HepG2 (cell line): ENCODE data around the gene ADM5. TPM values are rescaled to one million over a fixed set of nuclear protein-coding genes. Genes with fewer than 3 reads are reported as not detected.
A peak's percentile ranks its signal among the peaks of the same experiment; 100 is the strongest.

Experiments used
- HDAC2 ChIP-seq: sonication (generic); formaldehyde crosslinking; IDR thresholded peaks from 2 replicates; pipeline ENCODE4 v1.4.0; 2020; ENCODE audit warnings: missing genetic modification reagents
- NFATC3 ChIP-seq: sonication (generic); formaldehyde crosslinking; IDR thresholded peaks from 2 replicates; pipeline ENCODE4 v1.5.1; 2020; ENCODE audit warnings: mild to moderate bottlenecking, missing genetic modification reagents
- NFKB2 ChIP-seq: sonication (generic); formaldehyde crosslinking; IDR thresholded peaks from 2 replicates; pipeline ENCODE4 v1.4.0; 2020; ENCODE audit warnings: missing genetic modification reagents, borderline replicate concordance
- REPIN1 ChIP-seq: sonication (generic); formaldehyde crosslinking; IDR thresholded peaks from 2 replicates; pipeline ENCODE4 v1.8.0; 2022; ENCODE audit warnings: missing genetic modification reagents, low read depth, mild to moderate bottlenecking, borderline replicate concordance
- SRSF1 ChIP-seq: fragments of 200-400 bp; formaldehyde crosslinking; optimal IDR thresholded peaks from 2 replicates; pipeline ENCODE3; 2017; ENCODE audit warnings: mild to moderate bottlenecking, low read depth, low read length, moderate library complexity
- STAT5B ChIP-seq: sonication (generic); formaldehyde crosslinking; IDR thresholded peaks from 2 replicates; pipeline ENCODE4 v1.4.0; 2020; ENCODE audit warnings: missing genetic modification reagents
- YEATS4 ChIP-seq: sonication (generic); formaldehyde crosslinking; IDR thresholded peaks from 2 replicates; pipeline ENCODE4 v1.4.0; 2020; ENCODE audit warnings: missing genetic modification reagents, borderline replicate concordance
- ZFP82 ChIP-seq: sonication (generic); formaldehyde crosslinking; IDR thresholded peaks from 2 replicates; pipeline ENCODE4 v1.5.1; 2020; ENCODE audit warnings: mild to moderate bottlenecking, missing genetic modification reagents, borderline replicate concordance
- ZNF230 ChIP-seq: sonication (generic); formaldehyde crosslinking; IDR thresholded peaks from 2 replicates; pipeline ENCODE4 v1.4.0; 2020; ENCODE audit warnings: mild to moderate bottlenecking, missing genetic modification reagents
- ZNF354B ChIP-seq: sonication (generic); formaldehyde crosslinking; IDR thresholded peaks from 2 replicates; pipeline ENCODE4 v1.8.0; 2022; ENCODE audit warnings: mild to moderate bottlenecking, missing genetic modification reagents
- ZNF607 ChIP-seq: sonication (generic); formaldehyde crosslinking; IDR thresholded peaks from 2 replicates; pipeline ENCODE4 v1.5.1; 2020; ENCODE audit warnings: missing genetic modification reagents, mild to moderate bottlenecking, borderline replicate concordance
- ZNF749 ChIP-seq: sonication (generic); formaldehyde crosslinking; IDR thresholded peaks from 2 replicates; pipeline ENCODE4 v1.8.0; 2022; ENCODE audit warnings: mild to moderate bottlenecking, missing genetic modification reagents, moderate library complexity, borderline replicate concordance
- ZNF777 ChIP-seq: sonication (generic); formaldehyde crosslinking; IDR thresholded peaks from 2 replicates; pipeline ENCODE4 v1.4.0; 2020; ENCODE audit warnings: missing genetic modification reagents
- ZSCAN29 ChIP-seq: sonication (generic); formaldehyde crosslinking; conservative IDR thresholded peaks from 2 replicates; pipeline ENCODE4 v1.4.0; 2020; ENCODE audit warnings: mild to moderate bottlenecking, missing genetic modification reagents
- polyA plus RNA-seq, 8 experiments: library from polyadenylated mRNA; depleted of rRNA in 3 of 8; stranded (reverse) in 7 of 8; unstranded in 1 of 8; fragments of >200 nt; fragmentation: Illumina TruSeq in 4 of 8; extraction: Trizol in 4 of 8; gene quantifications; 2 replicates each; pipeline versions ENCODE4 v1.2.1 to v1.2.3, GENCODE V29; 2011 to 2016; ENCODE audit warnings: low read depth in 4 of 8, missing spikeins in 1 of 8, mixed read lengths in 1 of 8; ENCODE audit not compliant: insufficient read depth in 1 of 8
- total RNA-seq, 5 experiments: library from RNA; depleted of rRNA; stranded (reverse); fragments of >200 nt; fragmentation: Illumina TruSeq; extraction: Trizol; gene quantifications; 2 replicates each; pipeline ENCODE4 v1.2.3, GENCODE V29; 2016; ENCODE audit warnings: low read depth in 1 of 5
- TF ChIP-seq, protein P1 (sequence below): sonication (generic); formaldehyde crosslinking; IDR thresholded peaks from 2 replicates; pipeline ENCODE4 v1.8.1; 2023; ENCODE audit warnings: mild to moderate bottlenecking, missing genetic modification reagents
- TF ChIP-seq, protein P2 (sequence below): sonication (generic); formaldehyde crosslinking; IDR thresholded peaks from 2 replicates; pipeline ENCODE4 v1.5.0; 2020; ENCODE audit warnings: missing genetic modification reagents
- TF ChIP-seq, protein P3 (sequence below): sonication (generic); formaldehyde crosslinking; IDR thresholded peaks from 2 replicates; pipeline ENCODE4 v1.4.0; 2020; ENCODE audit warnings: missing genetic modification reagents, borderline replicate concordance
- TF ChIP-seq, protein P4 (sequence below): sonication (generic); formaldehyde crosslinking; IDR thresholded peaks from 2 replicates; pipeline ENCODE4 v1.9.0; 2021; ENCODE audit warnings: missing genetic modification reagents, mild to moderate bottlenecking, borderline replicate concordance
- TF ChIP-seq, protein P5 (sequence below): IDR thresholded peaks from 2 replicates; pipeline ENCODE4 v1.6.1; 2018; ENCODE audit warnings: missing genetic modification reagents, mild to moderate bottlenecking, missing compliant biosample characterization

ADM5 gene
- total and polyA plus RNA-seq, 2 of the 13 experiments (the other 11 are each of a cell fraction or from before 2014, with no cell fraction given) = 2.7 to 4.1 TPM

DNA sequence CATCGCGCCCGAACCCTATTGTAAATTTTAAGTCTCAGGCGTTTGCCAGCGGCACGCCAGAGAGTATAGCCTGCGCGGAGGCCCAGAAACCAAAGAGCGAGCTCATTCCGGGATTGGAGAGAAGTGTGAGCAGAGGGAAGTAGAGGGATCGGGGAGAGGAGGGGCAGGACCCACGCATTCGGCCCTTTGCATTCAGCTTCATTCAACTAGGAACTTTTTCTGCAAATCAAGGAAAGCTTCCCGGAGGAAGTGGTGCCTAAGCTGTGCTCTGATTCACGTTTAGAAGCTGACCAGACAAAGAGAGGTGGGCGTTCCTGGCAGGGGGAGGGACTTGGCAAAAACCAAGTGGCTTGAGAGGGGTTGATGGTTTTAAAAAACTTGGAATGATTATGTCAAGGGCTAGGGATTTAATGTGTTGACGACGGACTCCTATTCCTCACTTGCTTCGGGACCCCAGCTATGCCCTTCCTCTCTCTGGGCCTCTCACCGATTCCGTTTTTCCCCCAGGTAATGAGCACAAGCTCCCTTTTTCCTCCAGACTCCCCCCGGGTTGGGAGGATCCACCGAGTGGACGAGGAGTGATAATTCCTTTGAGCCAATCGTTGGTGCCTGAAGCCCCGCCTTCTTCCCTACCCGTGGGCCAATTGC lies 13.1 kb upstream of the ADM5 start (continued):
- TF ChIP-seq, protein P1, sequence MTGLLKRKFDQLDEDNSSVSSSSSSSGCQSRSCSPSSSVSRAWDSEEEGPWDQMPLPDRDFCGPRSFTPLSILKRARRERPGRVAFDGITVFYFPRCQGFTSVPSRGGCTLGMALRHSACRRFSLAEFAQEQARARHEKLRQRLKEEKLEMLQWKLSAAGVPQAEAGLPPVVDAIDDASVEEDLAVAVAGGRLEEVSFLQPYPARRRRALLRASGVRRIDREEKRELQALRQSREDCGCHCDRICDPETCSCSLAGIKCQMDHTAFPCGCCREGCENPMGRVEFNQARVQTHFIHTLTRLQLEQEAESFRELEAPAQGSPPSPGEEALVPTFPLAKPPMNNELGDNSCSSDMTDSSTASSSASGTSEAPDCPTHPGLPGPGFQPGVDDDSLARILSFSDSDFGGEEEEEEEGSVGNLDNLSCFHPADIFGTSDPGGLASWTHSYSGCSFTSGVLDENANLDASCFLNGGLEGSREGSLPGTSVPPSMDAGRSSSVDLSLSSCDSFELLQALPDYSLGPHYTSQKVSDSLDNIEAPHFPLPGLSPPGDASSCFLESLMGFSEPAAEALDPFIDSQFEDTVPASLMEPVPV = 0 out of 2 replicates have a peak, but pooled peaks have one; percentile 24
- TF ChIP-seq ZSCAN29 (CRISPR knock-in tag) (no peak), ZNF354B (CRISPR knock-in tag) (0 out of 2 replicates have a peak, but pooled peaks have one; percentile 38), ZNF777 (no peak), NFATC3 (CRISPR knock-in tag) (peak; percentile 69; the same call in 1 of the 2 replicates), STAT5B (no peak), REPIN1 (0 out of 2 replicates have a peak, but pooled peaks have one; percentile 46), ZFP82 (CRISPR knock-in tag) (no peak), NFKB2 (no peak), YEATS4 (CRISPR knock-in tag) (no peak), ZNF607 (CRISPR knock-in tag) (no peak), SRSF1 (no peak), ZNF749 (no peak), HDAC2 (CRISPR knock-in tag) (0 out of 2 replicates have a peak, but pooled peaks have one; percentile 49), ZNF230 (peak; percentile 70; the same call in 1 of the 2 replicates)
- TF ChIP-seq, protein P2, sequence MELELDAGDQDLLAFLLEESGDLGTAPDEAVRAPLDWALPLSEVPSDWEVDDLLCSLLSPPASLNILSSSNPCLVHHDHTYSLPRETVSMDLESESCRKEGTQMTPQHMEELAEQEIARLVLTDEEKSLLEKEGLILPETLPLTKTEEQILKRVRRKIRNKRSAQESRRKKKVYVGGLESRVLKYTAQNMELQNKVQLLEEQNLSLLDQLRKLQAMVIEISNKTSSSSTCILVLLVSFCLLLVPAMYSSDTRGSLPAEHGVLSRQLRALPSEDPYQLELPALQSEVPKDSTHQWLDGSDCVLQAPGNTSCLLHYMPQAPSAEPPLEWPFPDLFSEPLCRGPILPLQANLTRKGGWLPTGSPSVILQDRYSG (CRISPR knock-in tag) = no peak
- TF ChIP-seq, protein P3, sequence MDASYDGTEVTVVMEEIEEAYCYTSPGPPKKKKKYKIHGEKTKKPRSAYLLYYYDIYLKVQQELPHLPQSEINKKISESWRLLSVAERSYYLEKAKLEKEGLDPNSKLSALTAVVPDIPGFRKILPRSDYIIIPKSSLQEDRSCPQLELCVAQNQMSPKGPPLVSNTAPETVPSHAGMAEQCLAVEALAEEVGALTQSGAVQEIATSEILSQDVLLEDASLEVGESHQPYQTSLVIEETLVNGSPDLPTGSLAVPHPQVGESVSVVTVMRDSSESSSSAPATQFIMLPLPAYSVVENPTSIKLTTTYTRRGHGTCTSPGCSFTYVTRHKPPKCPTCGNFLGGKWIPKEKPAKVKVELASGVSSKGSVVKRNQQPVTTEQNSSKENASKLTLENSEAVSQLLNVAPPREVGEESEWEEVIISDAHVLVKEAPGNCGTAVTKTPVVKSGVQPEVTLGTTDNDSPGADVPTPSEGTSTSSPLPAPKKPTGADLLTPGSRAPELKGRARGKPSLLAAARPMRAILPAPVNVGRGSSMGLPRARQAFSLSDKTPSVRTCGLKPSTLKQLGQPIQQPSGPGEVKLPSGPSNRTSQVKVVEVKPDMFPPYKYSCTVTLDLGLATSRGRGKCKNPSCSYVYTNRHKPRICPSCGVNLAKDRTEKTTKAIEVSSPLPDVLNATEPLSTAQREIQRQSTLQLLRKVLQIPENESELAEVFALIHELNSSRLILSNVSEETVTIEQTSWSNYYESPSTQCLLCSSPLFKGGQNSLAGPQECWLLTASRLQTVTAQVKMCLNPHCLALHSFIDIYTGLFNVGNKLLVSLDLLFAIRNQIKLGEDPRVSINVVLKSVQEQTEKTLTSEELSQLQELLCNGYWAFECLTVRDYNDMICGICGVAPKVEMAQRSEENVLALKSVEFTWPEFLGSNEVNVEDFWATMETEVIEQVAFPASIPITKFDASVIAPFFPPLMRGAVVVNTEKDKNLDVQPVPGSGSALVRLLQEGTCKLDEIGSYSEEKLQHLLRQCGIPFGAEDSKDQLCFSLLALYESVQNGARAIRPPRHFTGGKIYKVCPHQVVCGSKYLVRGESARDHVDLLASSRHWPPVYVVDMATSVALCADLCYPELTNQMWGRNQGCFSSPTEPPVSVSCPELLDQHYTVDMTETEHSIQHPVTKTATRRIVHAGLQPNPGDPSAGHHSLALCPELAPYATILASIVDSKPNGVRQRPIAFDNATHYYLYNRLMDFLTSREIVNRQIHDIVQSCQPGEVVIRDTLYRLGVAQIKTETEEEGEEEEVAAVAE (CRISPR knock-in tag) = peak; percentile 46; the same call in 1 of the 2 replicates
- TF ChIP-seq, protein P4, sequence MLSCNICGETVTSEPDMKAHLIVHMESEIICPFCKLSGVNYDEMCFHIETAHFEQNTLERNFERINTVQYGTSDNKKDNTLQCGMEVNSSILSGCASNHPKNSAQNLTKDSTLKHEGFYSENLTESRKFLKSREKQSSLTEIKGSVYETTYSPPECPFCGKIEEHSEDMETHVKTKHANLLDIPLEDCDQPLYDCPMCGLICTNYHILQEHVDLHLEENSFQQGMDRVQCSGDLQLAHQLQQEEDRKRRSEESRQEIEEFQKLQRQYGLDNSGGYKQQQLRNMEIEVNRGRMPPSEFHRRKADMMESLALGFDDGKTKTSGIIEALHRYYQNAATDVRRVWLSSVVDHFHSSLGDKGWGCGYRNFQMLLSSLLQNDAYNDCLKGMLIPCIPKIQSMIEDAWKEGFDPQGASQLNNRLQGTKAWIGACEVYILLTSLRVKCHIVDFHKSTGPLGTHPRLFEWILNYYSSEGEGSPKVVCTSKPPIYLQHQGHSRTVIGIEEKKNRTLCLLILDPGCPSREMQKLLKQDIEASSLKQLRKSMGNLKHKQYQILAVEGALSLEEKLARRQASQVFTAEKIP = no peak
- TF ChIP-seq, protein P5, sequence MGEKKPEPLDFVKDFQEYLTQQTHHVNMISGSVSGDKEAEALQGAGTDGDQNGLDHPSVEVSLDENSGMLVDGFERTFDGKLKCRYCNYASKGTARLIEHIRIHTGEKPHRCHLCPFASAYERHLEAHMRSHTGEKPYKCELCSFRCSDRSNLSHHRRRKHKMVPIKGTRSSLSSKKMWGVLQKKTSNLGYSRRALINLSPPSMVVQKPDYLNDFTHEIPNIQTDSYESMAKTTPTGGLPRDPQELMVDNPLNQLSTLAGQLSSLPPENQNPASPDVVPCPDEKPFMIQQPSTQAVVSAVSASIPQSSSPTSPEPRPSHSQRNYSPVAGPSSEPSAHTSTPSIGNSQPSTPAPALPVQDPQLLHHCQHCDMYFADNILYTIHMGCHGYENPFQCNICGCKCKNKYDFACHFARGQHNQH (CRISPR knock-in tag) = no peak
